ENCODE measurements around the gene CRACR2B.

DNA sequence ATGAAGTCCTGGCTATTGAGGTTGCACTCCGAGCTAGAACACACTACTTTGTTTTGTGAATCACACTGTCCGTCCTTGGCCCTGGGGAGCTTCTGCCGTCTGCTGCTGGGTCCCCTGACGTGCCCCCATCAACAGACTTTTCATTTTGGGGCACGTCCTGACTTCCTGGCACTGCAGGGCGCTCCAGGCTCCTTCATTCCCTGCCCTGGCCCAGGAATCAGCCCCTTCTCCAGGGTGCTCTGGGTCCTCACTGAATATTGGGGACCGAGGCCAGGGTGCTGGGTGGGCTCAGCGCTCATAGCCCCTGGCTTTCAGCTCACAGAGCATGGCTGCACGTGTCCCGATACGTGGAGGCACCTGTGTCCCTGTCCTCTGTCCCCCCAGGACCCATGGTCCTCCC lies 37.2 kb downstream of the CRACR2B start:
- TF ChIP-seq, protein P1, sequence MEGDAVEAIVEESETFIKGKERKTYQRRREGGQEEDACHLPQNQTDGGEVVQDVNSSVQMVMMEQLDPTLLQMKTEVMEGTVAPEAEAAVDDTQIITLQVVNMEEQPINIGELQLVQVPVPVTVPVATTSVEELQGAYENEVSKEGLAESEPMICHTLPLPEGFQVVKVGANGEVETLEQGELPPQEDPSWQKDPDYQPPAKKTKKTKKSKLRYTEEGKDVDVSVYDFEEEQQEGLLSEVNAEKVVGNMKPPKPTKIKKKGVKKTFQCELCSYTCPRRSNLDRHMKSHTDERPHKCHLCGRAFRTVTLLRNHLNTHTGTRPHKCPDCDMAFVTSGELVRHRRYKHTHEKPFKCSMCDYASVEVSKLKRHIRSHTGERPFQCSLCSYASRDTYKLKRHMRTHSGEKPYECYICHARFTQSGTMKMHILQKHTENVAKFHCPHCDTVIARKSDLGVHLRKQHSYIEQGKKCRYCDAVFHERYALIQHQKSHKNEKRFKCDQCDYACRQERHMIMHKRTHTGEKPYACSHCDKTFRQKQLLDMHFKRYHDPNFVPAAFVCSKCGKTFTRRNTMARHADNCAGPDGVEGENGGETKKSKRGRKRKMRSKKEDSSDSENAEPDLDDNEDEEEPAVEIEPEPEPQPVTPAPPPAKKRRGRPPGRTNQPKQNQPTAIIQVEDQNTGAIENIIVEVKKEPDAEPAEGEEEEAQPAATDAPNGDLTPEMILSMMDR (conservative IDR thresholded peaks at IDR 0.05 in 1 of 2, IDR thresholded peaks at IDR 0.05 in 1 of 2; ENCODE audit: extremely low read depth in 1 of 2, insufficient read depth in 1 of 2, low read depth in 1 of 2, low read length in 2 of 2), result no peak
- no peak for TF ChIP-seq EZH2 (IDR thresholded peaks at IDR 0.05; ENCODE audit: borderline replicate concordance, low read length)

All from mammary epithelial cell (primary cell).